ENCODE data around the gene HOXA4.

GRCh38 chr7:27118580-27118979 is 12.0 kb downstream of the HOXA4 start:
- no peak for TF ChIP-seq POLR2A (IDR thresholded peaks at IDR 0.05)
- TF ChIP-seq, protein P1, sequence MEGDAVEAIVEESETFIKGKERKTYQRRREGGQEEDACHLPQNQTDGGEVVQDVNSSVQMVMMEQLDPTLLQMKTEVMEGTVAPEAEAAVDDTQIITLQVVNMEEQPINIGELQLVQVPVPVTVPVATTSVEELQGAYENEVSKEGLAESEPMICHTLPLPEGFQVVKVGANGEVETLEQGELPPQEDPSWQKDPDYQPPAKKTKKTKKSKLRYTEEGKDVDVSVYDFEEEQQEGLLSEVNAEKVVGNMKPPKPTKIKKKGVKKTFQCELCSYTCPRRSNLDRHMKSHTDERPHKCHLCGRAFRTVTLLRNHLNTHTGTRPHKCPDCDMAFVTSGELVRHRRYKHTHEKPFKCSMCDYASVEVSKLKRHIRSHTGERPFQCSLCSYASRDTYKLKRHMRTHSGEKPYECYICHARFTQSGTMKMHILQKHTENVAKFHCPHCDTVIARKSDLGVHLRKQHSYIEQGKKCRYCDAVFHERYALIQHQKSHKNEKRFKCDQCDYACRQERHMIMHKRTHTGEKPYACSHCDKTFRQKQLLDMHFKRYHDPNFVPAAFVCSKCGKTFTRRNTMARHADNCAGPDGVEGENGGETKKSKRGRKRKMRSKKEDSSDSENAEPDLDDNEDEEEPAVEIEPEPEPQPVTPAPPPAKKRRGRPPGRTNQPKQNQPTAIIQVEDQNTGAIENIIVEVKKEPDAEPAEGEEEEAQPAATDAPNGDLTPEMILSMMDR (IDR thresholded peaks at IDR 0.05) = no peak
